ENCODE data around the gene PLIN3.

DNA sequence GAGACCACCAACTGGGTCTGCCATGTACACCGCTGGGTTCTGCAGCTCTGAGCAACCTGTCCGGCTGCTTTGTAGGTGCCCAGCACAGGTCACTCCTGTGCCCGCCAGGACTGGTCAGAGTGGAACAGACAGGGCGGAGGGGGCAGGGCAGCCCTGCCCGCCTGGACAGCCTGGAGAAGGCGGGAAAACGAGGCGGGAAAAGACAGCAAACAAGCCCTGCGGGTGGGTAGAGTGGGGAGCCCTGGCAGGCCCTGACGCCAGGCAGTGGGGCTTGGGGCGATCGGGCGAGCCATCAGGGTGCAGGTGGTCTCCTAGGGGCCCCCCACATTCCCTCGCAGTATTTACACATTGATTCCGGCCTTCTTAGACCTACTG lies 41.3 kb upstream of the PLIN3 start:
- TF ChIP-seq ZNF274 (IDR thresholded peaks at IDR 0.05; ENCODE audit: low read depth, low read length) (no peak), SUZ12 (IDR thresholded peaks at IDR 0.05; ENCODE audit: extremely low read depth, insufficient read depth, insufficient read length) (no peak), YY1 (IDR thresholded peaks at IDR 0.05; ENCODE audit: insufficient read depth, insufficient read length) (no peak)

Data from NT2/D1 (cell line).